ENCODE measurements around the gene CDH1.

The CDH1 gene

GRCh38 chr16:68866933-68867332, 129.8 kb downstream of the CDH1 start:
- DNase-seq = no peak

DNA sequence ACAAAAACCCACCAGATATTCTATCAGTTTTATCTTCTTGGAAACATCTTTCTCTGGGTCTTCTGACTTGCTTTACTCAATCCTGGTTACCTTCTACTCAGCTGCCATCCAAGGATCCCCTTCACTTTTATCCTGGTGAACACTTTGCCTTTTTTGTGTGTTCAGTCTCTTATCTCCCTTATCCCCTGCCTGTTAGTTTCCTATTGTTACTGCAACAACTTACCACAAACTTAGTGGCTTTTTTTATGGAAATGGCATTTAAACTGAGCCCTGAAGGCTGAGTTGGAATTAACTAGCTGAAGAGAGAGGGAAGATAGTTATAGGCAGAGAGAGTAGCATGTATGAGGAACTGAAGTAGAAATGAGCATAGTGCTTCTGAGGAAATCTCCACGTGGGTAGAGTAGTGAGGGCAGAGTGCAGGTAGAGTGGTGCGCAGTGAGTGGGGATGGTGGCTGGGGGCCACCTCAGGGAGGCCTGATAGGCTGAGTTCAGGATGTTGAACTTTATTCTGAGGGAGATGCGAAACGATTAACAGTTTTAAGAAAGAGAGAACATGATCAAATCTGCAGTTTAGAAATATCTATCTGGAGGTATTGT, 132.5 kb downstream of the CDH1 start:
- DNase-seq = no peak

DNA sequence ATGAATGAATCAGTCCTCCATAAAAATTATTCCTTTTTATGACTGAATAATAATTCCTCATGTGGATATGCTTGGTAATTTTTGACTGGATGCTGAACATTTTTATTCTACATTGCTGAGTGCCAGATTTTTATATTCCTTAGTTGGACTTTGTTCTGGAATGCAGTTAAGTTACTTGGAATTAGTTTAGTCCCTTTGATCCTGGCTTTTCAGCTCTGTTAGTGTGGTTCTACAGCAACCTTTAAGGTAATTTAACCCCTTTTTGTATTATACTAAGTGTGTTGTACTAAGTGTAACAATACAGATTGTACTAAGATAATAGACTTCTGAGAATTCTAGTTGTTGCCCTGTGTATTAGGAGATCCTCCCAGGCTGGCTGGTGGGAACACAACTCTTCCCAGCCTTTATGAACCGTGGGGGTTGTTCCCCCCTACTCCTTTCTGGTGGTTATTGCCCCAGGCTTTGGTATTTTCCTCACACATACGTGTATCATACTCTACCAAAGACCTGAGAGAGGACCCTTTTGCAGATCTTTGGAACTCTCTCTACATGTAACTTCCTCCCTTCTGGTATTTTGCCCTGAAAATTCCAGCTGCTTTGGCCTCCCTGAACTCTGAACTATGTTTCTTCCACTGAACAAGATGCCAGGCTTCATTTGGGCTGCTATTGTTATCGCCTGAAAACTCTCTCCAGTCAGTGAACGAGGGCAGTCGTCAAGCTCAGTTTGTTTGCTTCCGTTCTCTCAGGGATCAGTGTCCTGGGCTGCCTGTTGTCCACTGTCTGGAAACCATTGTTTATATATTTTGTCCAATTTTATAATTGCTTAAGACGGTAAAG, 136.8 kb downstream of the CDH1 start:
- no peak for DNase-seq

GRCh38 chr16:68875871-68876270, 138.8 kb downstream of the CDH1 start:
- DNase-seq = no peak

GRCh38 chr16:68883685-68884084, 146.6 kb downstream of the CDH1 start:
- DNase-seq = no peak

GRCh38 chr16:68884401-68884800, 147.3 kb downstream of the CDH1 start:
- DNase-seq = no peak
